GM23338 (cell line): ENCODE data around the gene PLEKHN1. TPM values are rescaled to one million over a fixed set of nuclear protein-coding genes. Genes with fewer than 3 reads are reported as not detected.

ENCODE experiments used
- ATAC-seq: fragments of 200-7000 bp; cut with Tn5 transposase; 3 replicates; pipeline ENCODE4 v1.9.1; 2020
- DNase-seq: peaks from one replicate; pipeline ENCODE4 v3.0.0-alpha.2; 2015; ENCODE audit warnings: low spot score
- H2AFZ ChIP-seq: fragments of 200-600 bp; sonication (generic); 2 replicates; pipeline ENCODE4 v1.8.0; 2016; ENCODE audit warnings: antibody characterized with exemption, mild to moderate bottlenecking, moderate library complexity
- H3F3A ChIP-seq: fragments of 200-600 bp; sonication (generic); replicated peaks from 2 replicates; pipeline ENCODE4 v1.8.0; 2017; ENCODE audit warnings: antibody characterized with exemption, mixed run types, low read depth
- H3K27ac ChIP-seq: fragments of 200-600 bp; sonication (generic); 2 replicates; pipeline ENCODE4 v1.6.1; 2016; ENCODE audit warnings: low read depth
- H3K27me3 ChIP-seq: fragments of 200-600 bp; sonication (generic); 2 replicates; pipeline ENCODE4 v1.8.0; 2016; ENCODE audit warnings: mild to moderate bottlenecking, mixed run types, moderate library complexity; ENCODE audit not compliant: insufficient read depth
- H3K36me3 ChIP-seq: fragments of 200-600 bp; sonication (generic); 2 replicates; pipeline ENCODE4 v1.8.0; 2016; ENCODE audit warnings: mild to moderate bottlenecking; ENCODE audit not compliant: insufficient read depth
- H3K4me1 ChIP-seq: fragments of 200-600 bp; sonication (generic); 2 replicates; pipeline ENCODE4 v1.8.0; 2016; ENCODE audit warnings: mild to moderate bottlenecking, moderate library complexity; ENCODE audit not compliant: insufficient read depth
- H3K4me2 ChIP-seq: fragments of 200-600 bp; sonication (generic); 2 replicates; pipeline ENCODE4 v1.7.1; 2017; ENCODE audit warnings: mixed run types
- H3K4me3 ChIP-seq: fragments of 200-600 bp; sonication (generic); 2 replicates; pipeline ENCODE4 v1.6.1; 2016; ENCODE audit warnings: mixed run types
- H3K79me2 ChIP-seq: fragments of 200-600 bp; sonication (generic); replicated peaks from 2 replicates; pipeline ENCODE4 v1.8.0; 2017; ENCODE audit warnings: mild to moderate bottlenecking; ENCODE audit not compliant: insufficient read depth
- H3K9me2 ChIP-seq: fragments of 200-600 bp; sonication (generic); 2 replicates; pipeline ENCODE4 v1.8.0; 2017; ENCODE audit not compliant: insufficient read depth
- H4K20me1 ChIP-seq: fragments of 200-600 bp; sonication (generic); replicated peaks from 2 replicates; pipeline ENCODE4 v1.8.0; 2017; ENCODE audit warnings: mild to moderate bottlenecking; ENCODE audit not compliant: insufficient read depth
- H3K27ac Mint-ChIP-seq: 2 replicates; pipeline ENCODE4 v1.8.0; 2020; ENCODE audit warnings: inconsistent platforms, mild to moderate bottlenecking, moderate library complexity, mixed read lengths
- H3K27me3 Mint-ChIP-seq: 3 replicates; pipeline ENCODE4 v1.8.0; 2022; ENCODE audit warnings: low read depth, mild to moderate bottlenecking, moderate library complexity, mixed read lengths, inconsistent platforms; ENCODE audit not compliant: insufficient read depth, poor library complexity
- H3K36me3 Mint-ChIP-seq: 3 replicates; pipeline ENCODE4 v1.8.0; 2021; ENCODE audit warnings: low read depth, mild to moderate bottlenecking, inconsistent platforms, moderate library complexity, mixed read lengths
- H3K4me1 Mint-ChIP-seq: 3 replicates; pipeline ENCODE4 v1.8.0; 2020; ENCODE audit warnings: mild to moderate bottlenecking, inconsistent platforms, mixed read lengths
- H3K4me3 Mint-ChIP-seq: 3 replicates; pipeline ENCODE4 v1.8.0; 2021; ENCODE audit warnings: moderate library complexity, mild to moderate bottlenecking, inconsistent platforms, mixed read lengths
- H3K9me3 Mint-ChIP-seq: 3 replicates; pipeline ENCODE4 v1.8.0; 2020; ENCODE audit warnings: moderate library complexity, mild to moderate bottlenecking, inconsistent platforms, mixed read lengths
- CREB1 ChIP-seq: fragments of 250-450 bp; sonication (Bioruptor Pico); IDR thresholded peaks from 2 replicates; pipeline ENCODE4 v1.5.0; 2020; ENCODE audit warnings: low read depth, mild to moderate bottlenecking, moderate library complexity
- ETS1 ChIP-seq: IDR thresholded peaks from 2 replicates; pipeline ENCODE4 v1.6.1; 2016; ENCODE audit warnings: antibody characterized with exemption
- EZH2 ChIP-seq: fragments of 200-600 bp; sonication (generic); IDR thresholded peaks from one replicate; pipeline ENCODE4 v1.8.0; 2017; ENCODE audit warnings: antibody characterized with exemption, mild to moderate bottlenecking, low read depth; ENCODE audit not compliant: unreplicated experiment
- EZH2phosphoT487 ChIP-seq: fragments of 200-600 bp; sonication (generic); IDR thresholded peaks from one replicate; pipeline ENCODE4 v1.8.1; 2018; ENCODE audit warnings: antibody characterized with exemption; ENCODE audit not compliant: unreplicated experiment
- JUNB ChIP-seq: IDR thresholded peaks from one replicate; pipeline ENCODE4 v1.6.1; 2016; ENCODE audit warnings: antibody characterized with exemption; ENCODE audit not compliant: unreplicated experiment
- POLR2AphosphoS5 ChIP-seq: IDR thresholded peaks from 2 replicates; pipeline ENCODE4 v1.6.1; 2016; ENCODE audit warnings: antibody characterized with exemption, low read depth
- REST ChIP-seq: IDR thresholded peaks from one replicate; pipeline ENCODE4 v1.6.1; 2018; ENCODE audit warnings: antibody characterized with exemption; ENCODE audit not compliant: unreplicated experiment
- STAT1 ChIP-seq: IDR thresholded peaks from one replicate; pipeline ENCODE4 v1.6.1; 2016; ENCODE audit warnings: antibody characterized with exemption; ENCODE audit not compliant: unreplicated experiment
- ZNF114 ChIP-seq: fragments of 250-450 bp; sonication (Bioruptor Pico); IDR thresholded peaks from 2 replicates; pipeline ENCODE4 v1.5.0; 2020; ENCODE audit warnings: mild to moderate bottlenecking, moderate library complexity
- ZNF331 ChIP-seq: fragments of 250-450 bp; sonication (Bioruptor Pico); IDR thresholded peaks from 2 replicates; pipeline ENCODE4 v1.5.0; 2020; ENCODE audit warnings: low read depth, mild to moderate bottlenecking, moderate library complexity
- ZNF462 ChIP-seq: fragments of 250-450 bp; sonication (Bioruptor Pico); IDR thresholded peaks from 2 replicates; pipeline ENCODE4 v1.5.0; 2020; ENCODE audit warnings: mild to moderate bottlenecking, moderate library complexity
- polyA plus RNA-seq: library from polyadenylated mRNA; unstranded; fragments of >200 nt; fragmentation: Nextera tagmentation; extraction: Ambion mirVana; gene quantifications from 2 replicates; pipeline ENCODE4 v1.2.1, GENCODE V29; 2016
- total RNA-seq: library from RNA; depleted of rRNA; stranded (reverse); fragments of >200 nt; shearing (Covaris generic); gene quantifications from 2 replicates; pipeline ENCODE4 v1.2.3, GENCODE V29; 2014

The PLEKHN1 gene
- total and polyA plus RNA-seq, 2 experiments from 2014 or later, result 1.4 to 3.3 TPM

- H3K79me2 ChIP-seq, result peaks cover 18% of the 10 kb centered on the region
- peaks cover 4% of the 10 kb centered on the region; the same call in 1 of the 2 replicates for H4K20me1 ChIP-seq
- ATAC-seq (no peak), DNase-seq (no peak)
- Mint-ChIP-seq H3K36me3 (peaks cover 55% of the 10 kb centered on the region), H3K9me3 (no peaks in the 10 kb centered on the region; the same call in 2 of the 3 replicates), H3K4me3 (no peak overlapping the region), H3K27ac (no peak overlapping the region), H3K27me3 (peaks cover 25% of the 10 kb centered on the region), H3K4me1 (peaks cover 8% of the 10 kb centered on the region)
- H2AFZ ChIP-seq, result no peak overlapping the region
- peaks cover 11% of the 10 kb centered on the region for H3K27me3 ChIP-seq
- H3K27ac ChIP-seq, result no peak overlapping the region
- H3K36me3 ChIP-seq, result peaks cover 18% of the 10 kb centered on the region
- no peaks in the 10 kb centered on the region; the same call in 1 of the 2 replicates for H3K4me1 ChIP-seq
- TF ChIP-seq ZNF462 (CRISPR knock-in tag) (no peak), EZH2 (no peak), CREB1 (CRISPR knock-in tag) (no peak), EZH2phosphoT487 (no peak), ZNF331 (CRISPR knock-in tag) (no peak), ETS1 (no peak), JUNB (no peak), STAT1 (no peak), ZNF114 (no peak), POLR2AphosphoS5 (no peak), REST (no peak)
- H3K9me2 ChIP-seq, result no peaks in the 10 kb centered on the region
- no peaks in the 10 kb centered on the region for H3F3A ChIP-seq
- H3K4me3 ChIP-seq, result no peak overlapping the region
- H3K4me2 ChIP-seq, result no peak overlapping the region
These were observed 10.8 kb upstream of the PLEKHN1 start for GRCh38 chr1:955474-955873.
